GM11168 (cell line): ENCODE measurements around the gene NTNG1.

Source experiments
- in situ Hi-C: fragments of 300-500 bp; cut with MboI; formaldehyde crosslinking; loops from one replicate; pipeline ENCODE4 v1.12.0; 2022; ENCODE audit warnings: low sequenced_read_pairs; ENCODE audit not compliant: unreplicated experiment

Gene NTNG1

GRCh38 chr1:107480548-107481415 is 339.9 kb downstream of the NTNG1 start:
- in situ Hi-C loops: no loop called here

GRCh38 chr1:107481756-107482384 is 341.0 kb downstream of the NTNG1 start:
- in situ Hi-C loops: no loop called here

GRCh38 chr1:107483949-107484348 is 343.1 kb downstream of the NTNG1 start:
- in situ Hi-C loops: no loop called here

- in situ Hi-C loops: no loop called here
Observed at GRCh38 chr1:107486349-107486748, 345.5 kb downstream of the NTNG1 start.

- in situ Hi-C loops: no loop called here
Observed at GRCh38 chr1:107487506-107487905, 346.7 kb downstream of the NTNG1 start.

GRCh38 chr1:107491582-107491981 is 350.7 kb downstream of the NTNG1 start:
- in situ Hi-C loops: no loop called here

- in situ Hi-C loops: no loop called here
Observed at GRCh38 chr1:107493111-107493716, 352.4 kb downstream of the NTNG1 start.

- in situ Hi-C loops: no loop called here
Observed at GRCh38 chr1:107494061-107494460, 353.2 kb downstream of the NTNG1 start.

GRCh38 chr1:107496002-107496401 is 355.2 kb downstream of the NTNG1 start:
- in situ Hi-C loops: no loop called here

GRCh38 chr1:107499139-107499744 is 358.4 kb downstream of the NTNG1 start:
- in situ Hi-C loops: no loop called here

GRCh38 chr1:107501081-107501605 is 360.3 kb downstream of the NTNG1 start:
- in situ Hi-C loops: loop anchor here (10.0 kb wide), 1 partner anchor 66 kb away; no protein-coding TSS in a partner anchor

GRCh38 chr1:107510347-107510746 is 369.5 kb downstream of the NTNG1 start:
- in situ Hi-C loops: no loop called here

- in situ Hi-C loops: no loop called here
Observed at GRCh38 chr1:107512836-107513235, 372.0 kb downstream of the NTNG1 start.

GRCh38 chr1:107514841-107515240 is 374.0 kb downstream of the NTNG1 start:
- in situ Hi-C loops: no loop called here

- in situ Hi-C loops: no loop called here
Observed at GRCh38 chr1:107515702-107516101, 374.9 kb downstream of the NTNG1 start.

GRCh38 chr1:107523061-107523460 is 382.2 kb downstream of the NTNG1 start:
- in situ Hi-C loops: no loop called here

- in situ Hi-C loops: no loop called here
Observed at GRCh38 chr1:107523736-107524135, 382.9 kb downstream of the NTNG1 start.

- in situ Hi-C loops: no loop called here
Observed at GRCh38 chr1:107524301-107524700, 383.5 kb downstream of the NTNG1 start.

- in situ Hi-C loops: loop anchor here (25.0 kb wide), 2 partner anchors 238 to 338 kb away; no protein-coding TSS in a partner anchor
Observed at GRCh38 chr1:107525145-107525544, 384.3 kb downstream of the NTNG1 start.

- in situ Hi-C loops: loop anchor here (25.0 kb wide), 2 partner anchors 239 to 339 kb away; no protein-coding TSS in a partner anchor
Observed at GRCh38 chr1:107525961-107526360, 385.1 kb downstream of the NTNG1 start.
